IPS-20b (cell line): ENCODE measurements around the gene DPEP1.

ENCODE experiments used
- H3K27ac ChIP-seq: one replicate; pipeline ENCODE4 v1.5.1; 2013; ENCODE audit warnings: low read length
- H3K27me3 ChIP-seq: 2 replicates; pipeline ENCODE4 v1.6.1; 2013; ENCODE audit warnings: mild to moderate bottlenecking, low read length, inconsistent platforms; ENCODE audit not compliant: insufficient read depth
- H3K36me3 ChIP-seq: 2 replicates; pipeline ENCODE4 v1.6.1; 2013; ENCODE audit warnings: low read depth, mild to moderate bottlenecking, inconsistent platforms, low read length, moderate library complexity; ENCODE audit not compliant: insufficient read depth
- H3K4me1 ChIP-seq: 2 replicates; pipeline ENCODE4 v1.6.1; 2013; ENCODE audit warnings: mild to moderate bottlenecking, control low read depth, inconsistent platforms, low read length, moderate library complexity; ENCODE audit not compliant: insufficient read depth
- H3K4me3 ChIP-seq: 2 replicates; pipeline ENCODE4 v1.5.1; 2013; ENCODE audit warnings: mild to moderate bottlenecking, low read length, inconsistent platforms
- H3K9ac ChIP-seq: 2 replicates; pipeline ENCODE4 v1.6.1; 2013; ENCODE audit warnings: low read depth, mild to moderate bottlenecking, inconsistent platforms, low read length, moderate library complexity
- H3K9me3 ChIP-seq: 2 replicates; pipeline ENCODE4 v1.6.1; 2013; ENCODE audit warnings: mild to moderate bottlenecking, low read depth, low read length, inconsistent platforms; ENCODE audit not compliant: insufficient read depth

Gene DPEP1

GRCh38 chr16:89602952-89603590 is 10.4 kb upstream of the DPEP1 start:
- no peaks in the 10 kb centered on the region for H3K9me3 ChIP-seq
- H3K9ac ChIP-seq: no peak overlapping the region
- H3K27me3 ChIP-seq: peaks cover 5% of the 10 kb centered on the region; the same call in 1 of the 2 replicates
- H3K27ac ChIP-seq: no peak overlapping the region
- H3K4me3 ChIP-seq: no peak overlapping the region
- H3K36me3 ChIP-seq: no peaks in the 10 kb centered on the region
- peaks cover 2% of the 10 kb centered on the region for H3K4me1 ChIP-seq

GRCh38 chr16:89604764-89605163 is 8.7 kb upstream of the DPEP1 start:
- Histone ChIP-seq H3K9ac (no peak overlapping the region), H3K4me3 (no peak overlapping the region), H3K36me3 (no peaks in the 10 kb centered on the region), H3K27me3 (peaks cover 5% of the 10 kb centered on the region; the same call in 1 of the 2 replicates), H3K9me3 (no peaks in the 10 kb centered on the region), H3K4me1 (peaks cover 2% of the 10 kb centered on the region), H3K27ac (no peak overlapping the region)

GRCh38 chr16:89605186-89605970 is 8.1 kb upstream of the DPEP1 start:
- no peak overlapping the region for H3K27ac ChIP-seq
- H3K9ac ChIP-seq: no peak overlapping the region
- peaks cover 5% of the 10 kb centered on the region; the same call in 1 of the 2 replicates for H3K27me3 ChIP-seq
- H3K36me3 ChIP-seq: no peaks in the 10 kb centered on the region
- H3K4me1 ChIP-seq: peaks cover 2% of the 10 kb centered on the region
- H3K9me3 ChIP-seq: no peaks in the 10 kb centered on the region
- no peak overlapping the region for H3K4me3 ChIP-seq

- Histone ChIP-seq H3K4me3 (no peak overlapping the region), H3K27me3 (peaks cover 5% of the 10 kb centered on the region; the same call in 1 of the 2 replicates), H3K36me3 (no peaks in the 10 kb centered on the region), H3K4me1 (peaks cover 2% of the 10 kb centered on the region), H3K9me3 (no peaks in the 10 kb centered on the region), H3K9ac (no peak overlapping the region), H3K27ac (no peak overlapping the region)
Measured at GRCh38 chr16:89606006-89606405, 7.4 kb upstream of the DPEP1 start.

- peaks cover 5% of the 10 kb centered on the region; the same call in 1 of the 2 replicates for H3K27me3 ChIP-seq
Measured at GRCh38 chr16:89607453-89607852, 6.0 kb upstream of the DPEP1 start.

GRCh38 chr16:89607937-89608740 is 5.3 kb upstream of the DPEP1 start:
- H3K4me1 ChIP-seq: no peaks in the 10 kb centered on the region
- no peak overlapping the region for H3K27ac ChIP-seq
- 0 out of 2 replicates have a peak, but pooled peaks cover under 1% of the 10 kb centered on the region for H3K27me3 ChIP-seq
- no peaks in the 10 kb centered on the region for H3K36me3 ChIP-seq
- no peaks in the 10 kb centered on the region for H3K9me3 ChIP-seq
- no peak overlapping the region for H3K9ac ChIP-seq
- H3K4me3 ChIP-seq: no peak overlapping the region

More at GRCh38 chr16:89607453-89607852, 6.0 kb upstream of the DPEP1 start:
- Histone ChIP-seq H3K9me3 (no peaks in the 10 kb centered on the region), H3K4me3 (no peak overlapping the region), H3K4me1 (peaks cover 2% of the 10 kb centered on the region), H3K9ac (no peak overlapping the region), H3K36me3 (no peaks in the 10 kb centered on the region), H3K27ac (no peak overlapping the region)

- Histone ChIP-seq H3K9me3 (no peaks in the 10 kb centered on the region), H3K9ac (no peak overlapping the region), H3K4me1 (no peaks in the 10 kb centered on the region), H3K36me3 (no peaks in the 10 kb centered on the region), H3K4me3 (no peak overlapping the region), H3K27me3 (no peaks in the 10 kb centered on the region), H3K27ac (no peak overlapping the region)
Measured at GRCh38 chr16:89610108-89610453, 3.4 kb upstream of the DPEP1 start.

- H3K9me3 ChIP-seq: no peaks in the 10 kb centered on the region
- no peaks in the 10 kb centered on the region for H3K4me1 ChIP-seq
- H3K4me3 ChIP-seq: no peak overlapping the region
- H3K27ac ChIP-seq: no peak overlapping the region
- no peak overlapping the region for H3K9ac ChIP-seq
- no peaks in the 10 kb centered on the region for H3K27me3 ChIP-seq
- H3K36me3 ChIP-seq: no peaks in the 10 kb centered on the region
Measured at GRCh38 chr16:89612415-89613166, 851 bp upstream of the DPEP1 start.

GRCh38 chr16:89613954-89614459 is 565 bp downstream of the DPEP1 start:
- no peak overlapping the region for H3K4me3 ChIP-seq
- H3K27me3 ChIP-seq: no peaks in the 10 kb centered on the region
- no peaks in the 10 kb centered on the region for H3K36me3 ChIP-seq
- no peaks in the 10 kb centered on the region for H3K9me3 ChIP-seq
- H3K9ac ChIP-seq: no peak overlapping the region
- no peaks in the 10 kb centered on the region for H3K4me1 ChIP-seq
- no peak overlapping the region for H3K27ac ChIP-seq

GRCh38 chr16:89615176-89615575 is 1.7 kb downstream of the DPEP1 start:
- no peak overlapping the region for H3K27ac ChIP-seq

GRCh38 chr16:89615596-89616090 is 2.2 kb downstream of the DPEP1 start:
- H3K27ac ChIP-seq: no peak overlapping the region
- H3K27me3 ChIP-seq: no peaks in the 10 kb centered on the region
- no peak overlapping the region for H3K4me3 ChIP-seq
- H3K36me3 ChIP-seq: no peaks in the 10 kb centered on the region
- no peaks in the 10 kb centered on the region for H3K4me1 ChIP-seq
- no peaks in the 10 kb centered on the region for H3K9me3 ChIP-seq
- no peak overlapping the region for H3K9ac ChIP-seq

More at GRCh38 chr16:89615176-89615575, 1.7 kb downstream of the DPEP1 start:
- Histone ChIP-seq H3K9me3 (no peaks in the 10 kb centered on the region), H3K27me3 (no peaks in the 10 kb centered on the region), H3K9ac (no peak overlapping the region), H3K36me3 (no peaks in the 10 kb centered on the region), H3K4me1 (no peaks in the 10 kb centered on the region), H3K4me3 (no peak overlapping the region)
